Neuronal stem cell (in vitro differentiated cells): Measurements from ENCODE around the gene TMEM114.

Experiments
- DNase-seq: peaks from one replicate; pipeline ENCODE4 v3.0.0-alpha.2; 2013; ENCODE audit warnings: low spot score
- H2AFZ ChIP-seq: one replicate; pipeline ENCODE4 v1.6.1; 2013; ENCODE audit warnings: mild to moderate bottlenecking, low read length, inconsistent platforms
- H2AK5ac ChIP-seq: 2 replicates; pipeline ENCODE4 v1.6.1; 2013; ENCODE audit warnings: low read depth, mild to moderate bottlenecking, inconsistent platforms, low read length, moderate library complexity, mixed read lengths
- H2BK120ac ChIP-seq: 2 replicates; pipeline ENCODE4 v1.6.1; 2013; ENCODE audit warnings: low read depth, mild to moderate bottlenecking, inconsistent platforms, low read length, moderate library complexity, mixed read lengths
- H2BK12ac ChIP-seq: one replicate; pipeline ENCODE4 v1.6.1; 2013; ENCODE audit warnings: low read length, inconsistent platforms
- H2BK15ac ChIP-seq: 2 replicates; pipeline ENCODE4 v1.6.1; 2013; ENCODE audit warnings: mild to moderate bottlenecking, low read length, inconsistent platforms, mixed read lengths
- H2BK5ac ChIP-seq: one replicate; pipeline ENCODE4 v1.6.1; 2013; ENCODE audit warnings: inconsistent platforms, mild to moderate bottlenecking, low read length, moderate library complexity
- H3K14ac ChIP-seq: one replicate; pipeline ENCODE4 v1.6.1; 2013; ENCODE audit warnings: low read length, inconsistent platforms
- H3K18ac ChIP-seq: 2 replicates; pipeline ENCODE4 v1.6.1; 2013; ENCODE audit warnings: low read length, inconsistent platforms
- H3K23ac ChIP-seq: 2 replicates; pipeline ENCODE4 v1.6.1; 2013; ENCODE audit warnings: low read depth, mild to moderate bottlenecking, mixed read lengths, low read length, inconsistent platforms; ENCODE audit not compliant: poor library complexity
- H3K27ac ChIP-seq: replicated peaks from 3 replicates; pipeline ENCODE4 v1.5.1; 2013; ENCODE audit warnings: low read length, inconsistent platforms
- H3K27me3 ChIP-seq, 3 experiments: 2 replicates each; pipeline ENCODE4 v1.6.1; 2013; ENCODE audit warnings: low read length in 3 of 3, mild to moderate bottlenecking in 2 of 3, inconsistent platforms in 1 of 3, low read depth in 1 of 3, mixed read lengths in 1 of 3, moderate library complexity in 1 of 3; ENCODE audit not compliant: control insufficient read depth in 3 of 3, insufficient read depth in 3 of 3
- H3K36me3 ChIP-seq, 2 donors: replicated peaks in 1 of 2; 2 replicates each; pipeline ENCODE4 v1.6.1; 2013; ENCODE audit warnings: low read length in 2 of 2; ENCODE audit not compliant: control insufficient read depth in 2 of 2, insufficient read depth in 2 of 2
- H3K4ac ChIP-seq: 2 replicates; pipeline ENCODE4 v1.6.1; 2013; ENCODE audit warnings: inconsistent platforms, mild to moderate bottlenecking, low read length, moderate library complexity
- H3K4me1 ChIP-seq, 2 donors: 1 replicate in 1 of 2; 2 replicates in 1 of 2; pipeline ENCODE4 v1.6.1; 2013; ENCODE audit warnings: low read length in 2 of 2, low read depth in 1 of 2; ENCODE audit not compliant: control insufficient read depth in 2 of 2, insufficient read depth in 1 of 2
- H3K4me2 ChIP-seq: one replicate; pipeline ENCODE4 v1.6.1; 2013; ENCODE audit warnings: mild to moderate bottlenecking, low read length, inconsistent platforms; ENCODE audit not compliant: insufficient read depth, poor library complexity, severe bottlenecking
- H3K4me3 ChIP-seq, 2 donors: 2 replicates each; pipeline ENCODE4 v1.5.1; 2013; ENCODE audit warnings: low read length in 2 of 2, mild to moderate bottlenecking in 2 of 2, inconsistent platforms in 1 of 2, moderate library complexity in 1 of 2
- H3K79me1 ChIP-seq: one replicate; pipeline ENCODE4 v1.6.1; 2013; ENCODE audit warnings: low read depth, mild to moderate bottlenecking, inconsistent platforms, low read length, moderate library complexity
- H3K9ac ChIP-seq: one replicate; pipeline ENCODE4 v1.6.1; 2013; ENCODE audit warnings: mild to moderate bottlenecking, low read depth, low read length, inconsistent platforms; ENCODE audit not compliant: poor library complexity
- H3K9me3 ChIP-seq, 2 donors: replicated peaks in 1 of 2; 2 replicates each; pipeline versions ENCODE3 to v1.6.1; 2013; ENCODE audit warnings: low read length in 2 of 2, mild to moderate bottlenecking in 2 of 2, inconsistent platforms in 1 of 2, low read depth in 1 of 2, mixed read lengths in 1 of 2, moderate library complexity in 1 of 2; ENCODE audit not compliant: control insufficient read depth in 2 of 2, insufficient read depth in 1 of 2
- H4K8ac ChIP-seq: one replicate; pipeline ENCODE4 v1.6.1; 2013; ENCODE audit warnings: low read depth, mild to moderate bottlenecking, inconsistent platforms, low read length, moderate library complexity
- H4K91ac ChIP-seq: one replicate; pipeline ENCODE4 v1.6.1; 2013; ENCODE audit warnings: low read length, low read depth, mild to moderate bottlenecking, inconsistent platforms; ENCODE audit not compliant: poor library complexity
- WGBS, 2 donors: extraction: QIAGEN DNeasy Blood & Tissue Kit; methylation state at CpG; one replicate each; pipeline ENCODE4 v1.1.7; 2013; ENCODE audit warnings: missing lambda C conversion rate in 2 of 2, mixed read lengths in 1 of 2; ENCODE audit not compliant: insufficient read length in 2 of 2, insufficient replicate concordance in 1 of 2; ENCODE audit errors: extremely low coverage in 2 of 2; 5-methylcytosine and 5-hydroxymethylcytosine counted together

TMEM114 gene

DNA sequence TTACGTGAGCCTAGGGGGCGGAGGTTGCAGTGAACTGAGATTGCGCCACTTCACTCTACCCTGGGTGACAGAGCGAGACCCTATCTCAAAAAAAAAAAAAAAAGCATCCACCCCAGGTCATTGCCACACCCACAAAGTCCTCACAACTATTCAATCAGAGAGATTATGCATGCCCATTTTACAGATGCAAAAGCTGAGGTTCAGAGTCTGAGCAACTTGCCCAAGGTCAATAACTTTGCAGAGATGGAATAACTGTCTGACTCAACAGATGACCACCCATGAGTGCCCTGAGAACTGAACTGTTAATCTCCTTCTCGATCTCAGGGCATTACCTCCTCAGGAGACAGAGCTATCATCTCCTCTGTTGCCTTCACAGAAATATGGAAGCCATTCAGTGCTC is 5.5 kb upstream of the TMEM114 start:
- Histone ChIP-seq H2BK120ac (no peak overlapping the region), H3K9me3 (peaks cover 0 to 2% of the 10 kb centered on the region in 2 donors), H3K23ac (no peak overlapping the region), H3K4ac (no peak overlapping the region), H3K4me3 (no peak overlapping the region), H2BK12ac (no peak overlapping the region), H2AK5ac (no peak overlapping the region), H3K27me3 (peaks cover 0 to 17% (median 2%) of the 10 kb centered on the region in 3 experiments), H3K14ac (no peak overlapping the region), H3K27ac (no peak overlapping the region), H2AFZ (no peak overlapping the region), H3K4me2 (no peak overlapping the region), H3K9ac (no peak overlapping the region), H2BK15ac (no peak overlapping the region), H2BK5ac (no peak overlapping the region), H3K18ac (no peak overlapping the region), H3K4me1 (no peaks in the 10 kb centered on the region), H3K36me3 (no peaks in the 10 kb centered on the region), H3K79me1 (no peaks in the 10 kb centered on the region), H4K8ac (no peak overlapping the region), H4K91ac (no peak overlapping the region)
- no CpG with 5 or more reads among the region's 5 CpGs for WGBS, 2 donors
- DNase-seq, result no peak

DNA sequence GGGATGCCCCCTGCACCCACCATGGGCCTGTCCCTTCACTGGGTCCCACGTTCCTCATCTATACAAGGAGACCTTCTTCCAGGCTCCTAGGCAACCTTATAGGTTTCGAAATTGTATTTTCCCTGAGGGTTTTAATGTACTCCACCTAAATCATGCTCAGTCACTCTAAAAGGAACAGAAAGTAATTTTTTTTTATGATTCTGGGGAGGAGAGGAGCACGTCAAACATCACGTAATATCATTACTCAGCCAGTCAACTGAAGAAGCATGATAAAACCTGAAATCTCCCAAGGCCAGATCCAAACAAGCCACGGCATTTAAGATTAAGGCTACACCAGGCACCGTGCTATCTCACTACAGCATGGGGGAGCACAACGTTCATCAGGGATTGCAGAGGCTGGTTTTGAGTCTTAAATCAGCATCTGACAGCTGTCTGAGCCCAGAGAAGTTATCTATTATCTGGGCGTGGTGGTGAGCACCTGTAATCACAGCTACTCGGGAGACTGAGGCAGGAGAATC is 3.9 kb upstream of the TMEM114 start:
- no peak overlapping the region for H4K8ac ChIP-seq
- no peak overlapping the region for H3K4me3 ChIP-seq
- H3K36me3 ChIP-seq, result no peaks in the 10 kb centered on the region
- no peak overlapping the region for H3K4me2 ChIP-seq
- H3K18ac ChIP-seq, result no peak overlapping the region
- H3K27ac ChIP-seq, result no peak overlapping the region
- H4K91ac ChIP-seq, result no peak overlapping the region
- H2BK120ac ChIP-seq, result no peak overlapping the region
- no peak for DNase-seq
- H3K79me1 ChIP-seq, result no peaks in the 10 kb centered on the region
- no peak overlapping the region for H3K4ac ChIP-seq
- peaks cover 5 to 8% of the 10 kb centered on the region in 2 donors for H3K4me1 ChIP-seq
- no peak overlapping the region for H2BK12ac ChIP-seq
- peaks cover 0 to 33% (median 17%) of the 10 kb centered on the region in 3 experiments for H3K27me3 ChIP-seq
- no peak overlapping the region for H3K9ac ChIP-seq
- H2AK5ac ChIP-seq, result no peak overlapping the region
- no peak overlapping the region for H2AFZ ChIP-seq
- no peak overlapping the region for H3K14ac ChIP-seq
- peaks cover 0 to 5% of the 10 kb centered on the region in 2 donors for H3K9me3 ChIP-seq
- H2BK15ac ChIP-seq, result no peak overlapping the region
- WGBS, 2 donors, result no CpG with 5 or more reads among the region's 9 CpGs
- no peak overlapping the region for H2BK5ac ChIP-seq
- H3K23ac ChIP-seq, result no peak overlapping the region

DNA sequence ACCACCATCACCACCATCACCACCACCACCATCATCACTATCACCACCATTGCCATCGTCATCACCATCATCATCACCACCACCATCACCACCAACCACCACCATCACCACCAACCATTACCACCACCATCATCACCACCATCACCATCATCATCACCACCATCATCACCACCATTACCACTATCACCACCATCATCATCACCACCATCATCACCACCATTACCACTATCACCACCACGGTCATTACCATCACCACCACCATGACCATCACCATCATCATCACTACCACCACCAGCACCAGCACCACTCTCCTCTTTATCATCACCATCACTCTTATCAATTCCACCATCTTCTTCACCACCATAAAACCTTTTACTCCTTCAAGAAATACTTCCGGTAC is 1.1 kb upstream of the TMEM114 start:
- Histone ChIP-seq H3K36me3 (no peaks in the 10 kb centered on the region), H3K18ac (no peak overlapping the region), H3K4ac (no peak overlapping the region), H3K23ac (peak overlapping the region; percentile 27), H3K9me3 (peaks cover 0 to 5% of the 10 kb centered on the region in 2 donors), H2BK5ac (no peak overlapping the region), H3K4me3 (peak overlapping the region in 1 of 2 donors; percentile 32), H2AK5ac (no peak overlapping the region), H3K79me1 (no peaks in the 10 kb centered on the region), H2BK12ac (no peak overlapping the region), H3K9ac (no peak overlapping the region), H3K4me1 (peaks cover 10 to 13% of the 10 kb centered on the region in 2 donors), H2BK15ac (no peak overlapping the region), H2BK120ac (no peak overlapping the region), H3K27me3 (peaks cover 0 to 59% (median 22%) of the 10 kb centered on the region in 3 experiments), H3K4me2 (no peak overlapping the region), H4K8ac (no peak overlapping the region), H3K14ac (no peak overlapping the region), H2AFZ (no peak overlapping the region), H4K91ac (no peak overlapping the region), H3K27ac (no peak overlapping the region)
- no peak for DNase-seq
- 100% methylated on average over 1 of the region's 3 CpGs for WGBS, 2 donors

- H4K91ac ChIP-seq, result no peak overlapping the region
- no peak for DNase-seq
- no peak overlapping the region for H2AK5ac ChIP-seq
- 100% methylated on average over 1 of the region's 3 CpGs; no CpG with 5 or more reads in 1 of the 2 donors for WGBS, 2 donors
- H2BK12ac ChIP-seq, result no peak overlapping the region
- H3K9me3 ChIP-seq, result peaks cover 0 to 5% of the 10 kb centered on the region in 2 donors
- no peak overlapping the region for H3K18ac ChIP-seq
- H2AFZ ChIP-seq, result no peak overlapping the region
- no peak overlapping the region for H2BK5ac ChIP-seq
- H3K36me3 ChIP-seq, result no peaks in the 10 kb centered on the region
- H2BK120ac ChIP-seq, result no peak overlapping the region
- H3K4ac ChIP-seq, result no peak overlapping the region
- H3K23ac ChIP-seq, result no peak overlapping the region
- H2BK15ac ChIP-seq, result no peak overlapping the region
- no peak overlapping the region for H3K14ac ChIP-seq
- peaks cover 10 to 13% of the 10 kb centered on the region in 2 donors for H3K4me1 ChIP-seq
- H4K8ac ChIP-seq, result no peak overlapping the region
- no peaks in the 10 kb centered on the region for H3K79me1 ChIP-seq
- no peak overlapping the region for H3K9ac ChIP-seq
- peak overlapping the region in 1 of 2 donors; percentile 7 for H3K4me3 ChIP-seq
- H3K4me2 ChIP-seq, result no peak overlapping the region
- peaks cover 0 to 63% (median 22%) of the 10 kb centered on the region in 3 experiments for H3K27me3 ChIP-seq
- H3K27ac ChIP-seq, result no peak overlapping the region
Measured at GRCh38 chr16:8590811-8591210, 500 bp upstream of the TMEM114 start.
